ENCODE measurements around the gene PTPN6.

Gene PTPN6

DNA sequence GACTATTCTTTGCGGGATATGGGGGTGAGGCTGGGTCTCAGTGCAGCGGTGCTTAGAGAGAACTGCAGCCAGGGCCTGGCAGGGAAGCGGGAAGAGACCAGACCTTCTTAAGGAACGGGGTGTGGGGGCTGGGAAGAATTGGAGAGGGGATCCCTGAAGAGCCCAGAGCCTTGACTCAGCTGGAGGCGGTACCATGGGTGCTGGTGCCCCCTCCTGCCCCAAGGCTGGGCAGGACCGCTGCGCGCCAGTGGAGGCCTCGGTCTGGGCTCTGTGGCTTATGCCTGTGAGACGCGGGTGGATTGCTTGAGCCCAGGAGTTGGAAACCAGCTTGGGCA, 8.9 kb upstream of the PTPN6 start:
- DNase-seq = no peak

DNA sequence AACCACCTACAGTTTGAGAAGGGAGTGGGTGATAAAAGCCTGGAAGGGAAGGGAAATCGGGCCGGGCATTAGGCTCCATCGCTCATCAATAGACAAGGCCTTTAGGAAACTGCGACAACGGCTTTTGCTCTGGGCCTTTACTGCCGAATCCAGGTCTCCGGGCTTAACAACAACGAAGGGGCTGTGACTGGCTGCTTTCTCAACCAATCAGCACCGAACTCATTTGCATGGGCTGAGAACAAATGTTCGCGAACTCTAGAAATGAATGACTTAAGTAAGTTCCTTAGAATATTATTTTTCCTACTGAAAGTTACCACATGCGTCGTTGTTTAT, 7.8 kb upstream of the PTPN6 start:
- DNase-seq = peak; percentile 58 to 79

DNA sequence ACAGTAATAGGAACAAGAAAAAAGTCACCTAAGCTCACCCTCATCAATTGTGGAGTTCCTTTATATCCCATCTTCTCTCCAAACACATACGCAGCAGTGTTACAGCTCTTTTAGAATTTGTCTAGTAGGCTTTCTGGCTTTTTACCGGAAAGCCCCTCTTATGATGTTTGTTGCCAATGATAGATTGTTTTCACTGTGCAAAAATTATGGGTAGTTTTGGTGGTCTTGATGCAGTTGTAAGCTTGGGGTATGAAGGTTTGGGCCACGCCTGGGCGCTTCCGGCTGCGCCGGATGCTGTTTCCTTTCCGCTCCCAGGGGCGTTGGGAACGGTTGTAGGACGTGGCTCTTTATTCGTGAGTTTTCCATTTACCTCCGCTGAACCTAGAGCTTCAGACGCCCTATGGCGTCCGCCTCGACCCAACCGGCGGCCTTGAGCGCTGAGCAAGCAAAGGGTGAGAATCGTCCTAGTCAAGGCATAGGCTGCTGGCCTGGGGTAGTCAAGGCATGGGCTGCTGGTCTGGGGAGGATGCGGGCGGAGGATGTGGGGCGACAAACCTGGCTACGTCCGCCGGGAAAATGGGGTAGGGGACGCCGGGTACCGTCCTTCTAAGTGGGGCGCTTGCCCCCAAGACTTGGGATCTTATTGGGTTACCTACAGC, 7.3 kb upstream of the PTPN6 start, which contains the start of the genes C12orf57 and RNU7-1:
Gene C12orf57 (plus strand): TSS at position 301 of the 659 bp plus-strand sequence. CDS start 100 bp downstream, at position 401.
Gene RNU7-1 (plus strand): TSS at position 95 of the 659 bp plus-strand sequence.
- peak; percentile 61 to 67 for DNase-seq

DNA sequence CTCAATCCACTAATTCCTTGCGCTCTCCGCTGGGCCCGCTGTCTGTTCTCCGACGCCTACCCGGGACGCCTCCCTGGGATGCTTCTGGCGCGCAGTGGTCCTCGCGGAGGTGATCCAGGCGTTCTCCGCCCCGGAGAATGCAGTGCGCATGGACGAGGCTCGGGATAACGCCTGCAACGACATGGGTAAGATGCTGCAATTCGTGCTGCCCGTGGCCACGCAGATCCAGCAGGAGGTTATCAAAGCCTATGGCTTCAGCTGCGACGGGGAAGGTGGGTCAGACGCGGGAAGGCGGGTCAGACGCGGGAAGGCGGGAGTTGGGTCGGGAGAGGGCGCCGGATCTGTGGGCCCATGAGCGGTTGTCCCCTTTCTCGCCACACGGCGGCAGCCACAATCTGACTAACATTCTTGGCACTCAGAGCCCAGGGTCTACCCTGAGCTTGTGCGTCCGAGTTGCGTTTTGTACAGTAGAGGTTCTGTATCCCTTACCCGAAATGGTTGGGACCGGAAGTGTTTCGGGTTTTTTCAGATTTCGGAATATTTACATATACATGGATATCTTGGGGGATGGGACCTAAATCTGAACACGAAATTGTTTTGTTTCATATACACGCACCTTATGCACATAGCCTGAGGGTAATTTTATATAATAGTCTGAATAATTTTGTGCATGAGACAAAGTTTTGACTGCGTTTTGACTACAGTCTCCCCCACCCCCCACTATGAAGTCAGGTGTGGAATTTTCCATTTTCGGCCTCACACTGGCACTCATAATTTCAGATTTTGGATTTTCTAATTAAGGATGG, 6.6 kb upstream of the PTPN6 start:
- DNase-seq = peak; percentile 79 to 84

DNA sequence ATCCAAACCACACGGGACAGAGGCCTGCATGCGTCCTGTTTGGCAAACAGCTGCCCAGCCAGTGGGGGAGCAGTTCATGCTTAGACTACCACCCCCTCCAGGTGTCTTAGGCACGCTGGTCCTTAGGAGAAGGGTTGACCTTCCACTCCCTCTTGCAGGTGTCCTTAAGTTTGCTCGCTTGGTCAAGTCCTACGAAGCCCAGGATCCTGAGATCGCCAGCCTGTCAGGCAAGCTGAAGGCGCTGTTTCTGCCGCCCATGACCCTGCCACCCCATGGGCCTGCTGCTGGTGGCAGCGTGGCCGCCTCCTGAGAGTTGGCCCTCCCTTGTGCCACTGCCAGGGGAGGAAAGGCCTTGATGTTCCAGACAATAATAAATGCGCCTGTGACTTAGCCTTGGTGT, 5.5 kb upstream of the PTPN6 start:
- DNase-seq = no peak

DNA sequence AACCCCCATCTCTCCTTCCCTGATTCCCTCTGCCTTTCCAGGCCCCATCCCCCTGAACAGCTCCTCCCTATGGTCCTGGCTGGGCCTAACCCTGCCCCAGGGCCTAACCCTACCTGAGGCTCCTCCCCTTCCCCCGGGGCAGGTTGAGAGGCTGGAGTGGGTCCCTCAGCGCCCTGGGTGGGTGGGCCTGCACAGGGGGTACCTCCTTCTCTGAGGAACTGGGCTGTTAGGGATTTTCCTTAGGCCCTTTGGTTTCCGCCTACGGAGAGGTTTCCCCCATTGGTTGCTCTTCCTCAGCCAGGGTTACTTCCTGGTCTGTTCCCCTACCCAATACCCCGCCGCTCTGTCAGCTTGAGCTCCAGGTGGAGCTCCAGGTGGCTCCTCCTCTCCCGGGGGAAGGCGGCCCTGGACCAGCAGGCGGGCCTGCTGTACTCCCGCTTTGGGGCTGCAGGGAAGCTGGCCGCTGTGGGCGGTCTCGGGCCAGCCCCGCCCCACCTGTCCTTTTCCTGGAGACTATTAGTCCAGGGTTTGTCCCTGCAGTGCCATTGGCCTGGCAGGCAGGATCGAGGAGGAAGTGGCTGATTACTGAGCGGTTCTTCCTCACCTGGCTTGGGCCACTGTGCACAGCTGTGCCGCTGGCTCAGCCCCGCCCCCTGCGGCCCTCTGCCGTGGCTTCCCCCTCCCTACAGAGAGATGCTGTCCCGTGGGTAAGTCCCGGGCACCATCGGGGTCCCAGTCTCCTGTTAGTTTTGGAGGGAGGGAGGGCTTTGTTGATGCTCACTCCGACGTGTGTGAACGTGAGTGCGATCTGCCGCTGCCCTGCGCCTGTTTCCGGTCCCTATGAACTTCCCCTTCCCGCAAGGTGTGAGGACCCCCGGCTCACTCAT, 4.9 kb upstream of the PTPN6 start:
- peak; percentile 47 to 52 for DNase-seq

DNA sequence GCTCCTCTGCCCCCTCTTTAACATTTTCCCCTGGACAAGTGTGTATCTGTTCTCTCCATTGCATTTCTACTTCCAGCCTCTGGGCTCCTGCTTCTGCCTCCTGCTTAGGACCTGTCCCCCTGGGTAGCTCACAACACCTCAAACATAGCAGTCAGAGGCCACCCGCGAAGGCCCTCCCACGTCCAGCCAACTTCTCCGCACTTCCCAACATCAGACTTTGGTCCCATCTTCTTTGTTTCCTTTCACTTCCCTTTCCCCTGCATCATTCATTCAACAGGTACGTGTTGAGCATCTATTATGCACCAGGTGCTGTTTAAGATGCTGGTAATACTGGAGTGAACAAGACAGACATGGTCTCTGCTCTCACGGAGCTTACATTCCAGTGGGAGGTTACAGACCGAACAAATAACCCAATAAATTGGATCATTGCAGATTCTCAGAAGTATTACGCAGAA, 4.2 kb upstream of the PTPN6 start:
- DNase-seq = no peak

DNA sequence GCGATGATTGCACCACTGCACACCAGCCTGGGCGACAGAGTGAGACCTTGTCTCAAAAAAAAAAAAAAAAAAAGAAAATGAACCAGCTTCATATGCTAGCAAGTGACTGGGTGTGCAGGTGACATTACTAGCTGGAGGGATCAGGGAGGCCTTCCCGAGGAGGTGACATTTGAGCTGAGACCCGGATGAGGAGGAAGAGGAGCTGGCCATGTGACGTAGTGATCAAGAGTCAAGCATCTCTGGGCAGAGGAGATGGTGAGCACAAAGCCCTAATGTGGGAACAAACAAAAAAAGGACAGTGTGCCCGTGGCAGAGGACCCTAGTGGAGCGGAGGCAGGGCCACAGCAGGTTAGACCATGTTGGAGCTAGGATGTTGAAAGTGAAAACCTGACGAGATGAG, 3.5 kb upstream of the PTPN6 start:
- no peak for DNase-seq

DNA sequence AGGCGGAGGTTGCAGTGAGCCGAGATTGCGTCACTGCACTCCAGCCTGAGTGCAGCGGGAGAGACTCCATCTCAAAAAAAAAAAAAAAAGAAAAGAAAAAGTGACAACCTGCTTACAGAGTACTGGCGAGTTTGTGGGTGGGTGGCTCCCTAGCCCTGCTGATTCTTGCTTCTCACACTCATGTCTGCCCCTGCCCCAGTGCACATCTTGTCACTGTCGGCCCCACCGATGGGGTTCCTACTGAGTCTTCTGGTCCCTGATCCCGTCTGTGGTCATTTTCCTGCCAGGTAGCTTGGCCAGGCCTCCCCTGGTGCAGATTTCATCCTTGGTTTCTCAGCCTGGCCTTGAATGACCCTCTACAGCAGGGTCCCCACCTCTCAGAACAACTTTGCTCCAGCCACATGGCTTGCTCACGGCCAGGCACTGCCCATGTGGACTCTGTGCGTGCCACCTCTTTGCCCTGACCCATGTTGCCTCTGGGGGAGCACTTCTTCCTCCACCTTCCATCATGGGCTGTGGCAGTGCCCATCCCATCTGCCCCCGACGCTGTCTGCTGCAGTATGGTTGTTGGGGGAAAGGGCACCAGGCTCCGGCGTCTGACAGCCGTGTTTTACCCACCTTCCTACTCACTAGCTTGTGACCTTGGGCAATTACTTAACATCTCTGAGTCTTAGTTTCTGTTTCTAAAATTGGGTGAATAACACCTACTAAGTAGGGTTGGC, 2.1 kb upstream of the PTPN6 start:
- peak in 1 of 2 experiments; percentile 44 for DNase-seq

DNA sequence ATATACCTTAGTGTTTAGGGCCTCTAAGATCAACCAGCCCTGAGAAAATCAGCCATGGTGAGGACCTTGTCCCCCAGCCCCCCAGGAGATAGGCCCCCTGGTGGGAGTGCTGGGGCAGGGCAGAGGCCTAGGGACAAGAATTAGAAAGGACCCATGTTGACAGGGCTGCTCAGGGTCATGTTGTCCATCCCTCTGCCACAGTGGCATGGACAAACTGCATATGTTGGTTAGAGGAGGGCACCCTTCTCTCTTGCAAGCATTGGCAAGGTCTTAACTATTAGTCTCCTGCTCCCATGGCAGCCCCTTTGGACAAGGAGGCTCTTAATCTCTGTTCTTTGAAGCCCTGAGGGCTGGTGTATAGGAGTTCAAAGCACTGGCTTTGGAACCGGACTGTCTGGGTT, 755 bp upstream of the PTPN6 start:
- DNase-seq = no peak

DNA sequence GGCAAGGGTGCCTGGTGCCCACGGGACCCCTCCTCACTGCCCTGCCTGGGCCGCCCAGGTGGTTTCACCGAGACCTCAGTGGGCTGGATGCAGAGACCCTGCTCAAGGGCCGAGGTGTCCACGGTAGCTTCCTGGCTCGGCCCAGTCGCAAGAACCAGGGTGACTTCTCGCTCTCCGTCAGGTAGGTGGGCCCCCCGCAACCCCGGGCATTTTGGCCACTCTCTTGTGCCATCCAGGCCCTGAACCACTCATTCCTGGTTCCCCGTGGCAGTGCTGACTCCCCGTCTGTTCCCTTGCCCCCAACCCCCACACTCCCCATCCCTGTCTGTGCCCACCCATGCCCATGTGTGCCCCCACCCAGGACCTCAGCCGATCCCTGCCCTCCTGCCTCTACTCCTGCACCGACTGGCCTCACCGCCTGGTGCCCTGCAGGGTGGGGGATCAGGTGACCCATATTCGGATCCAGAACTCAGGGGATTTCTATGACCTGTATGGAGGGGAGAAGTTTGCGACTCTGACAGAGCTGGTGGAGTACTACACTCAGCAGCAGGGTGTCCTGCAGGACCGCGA, 480 bp downstream of the PTPN6 start:
- no peak for DNase-seq

DNA sequence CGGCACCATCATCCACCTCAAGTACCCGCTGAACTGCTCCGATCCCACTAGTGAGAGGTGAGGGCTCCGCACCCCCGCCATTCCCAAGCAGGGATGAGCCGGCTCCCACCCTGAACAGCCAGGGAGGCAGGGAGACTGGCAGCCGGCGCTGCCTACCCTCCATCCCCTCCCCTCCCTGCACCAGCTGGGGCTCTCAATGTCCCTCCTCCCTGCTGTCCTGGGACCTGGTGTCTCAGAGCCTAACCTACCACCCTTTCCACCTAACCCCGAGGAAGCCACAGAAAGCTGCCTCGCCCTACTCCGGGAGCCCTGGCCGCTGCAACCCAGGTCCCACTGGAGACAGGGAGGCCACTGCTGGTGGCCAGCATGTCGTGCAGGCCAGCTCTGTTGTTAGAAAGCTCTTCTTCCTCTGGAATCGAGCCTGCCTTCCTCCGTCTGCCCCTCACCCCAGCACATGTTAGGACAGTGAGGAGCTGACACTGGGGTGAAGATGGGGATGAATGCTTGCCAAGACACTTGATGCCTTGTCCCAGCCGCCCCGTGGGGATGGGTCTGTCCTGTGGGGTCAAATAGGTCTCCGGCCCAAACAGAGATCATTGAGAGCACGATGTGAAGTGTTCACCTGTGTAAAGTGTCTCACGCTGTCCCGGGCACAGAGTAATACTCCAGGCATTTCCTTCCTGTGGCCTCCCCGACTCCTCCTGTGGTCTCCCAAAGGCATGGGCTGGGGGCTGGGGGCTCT, 1.1 kb downstream of the PTPN6 start:
- no peak for DNase-seq

DNA sequence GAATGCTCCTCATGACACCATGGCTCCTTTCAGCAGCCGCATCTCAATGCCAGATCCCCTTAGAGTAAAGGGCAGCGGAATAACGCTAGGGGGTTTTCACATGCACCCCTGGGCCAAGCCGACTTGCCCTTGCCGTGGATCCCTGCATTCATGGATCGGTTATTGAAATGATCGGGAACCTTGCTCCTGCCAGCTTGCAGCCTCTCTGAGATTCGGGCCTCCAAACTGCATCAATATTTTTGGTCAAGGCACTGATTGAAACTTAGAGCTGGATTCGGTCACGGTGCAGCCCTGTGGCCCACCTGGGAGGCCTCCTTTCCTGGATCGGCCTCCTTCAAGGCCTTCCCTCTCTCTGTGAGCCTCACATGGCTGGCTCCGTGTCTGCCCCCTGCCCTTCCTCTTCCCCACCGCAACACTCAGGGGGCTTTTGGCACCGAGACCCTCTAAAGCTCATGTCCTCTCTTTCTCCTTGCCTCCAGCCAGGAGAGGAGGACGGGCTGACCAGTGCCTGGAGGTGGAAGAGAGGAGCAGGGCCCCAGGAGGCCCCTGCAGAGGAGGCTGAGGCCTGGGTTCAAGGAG, 1.8 kb downstream of the PTPN6 start:
- DNase-seq = no peak

DNA sequence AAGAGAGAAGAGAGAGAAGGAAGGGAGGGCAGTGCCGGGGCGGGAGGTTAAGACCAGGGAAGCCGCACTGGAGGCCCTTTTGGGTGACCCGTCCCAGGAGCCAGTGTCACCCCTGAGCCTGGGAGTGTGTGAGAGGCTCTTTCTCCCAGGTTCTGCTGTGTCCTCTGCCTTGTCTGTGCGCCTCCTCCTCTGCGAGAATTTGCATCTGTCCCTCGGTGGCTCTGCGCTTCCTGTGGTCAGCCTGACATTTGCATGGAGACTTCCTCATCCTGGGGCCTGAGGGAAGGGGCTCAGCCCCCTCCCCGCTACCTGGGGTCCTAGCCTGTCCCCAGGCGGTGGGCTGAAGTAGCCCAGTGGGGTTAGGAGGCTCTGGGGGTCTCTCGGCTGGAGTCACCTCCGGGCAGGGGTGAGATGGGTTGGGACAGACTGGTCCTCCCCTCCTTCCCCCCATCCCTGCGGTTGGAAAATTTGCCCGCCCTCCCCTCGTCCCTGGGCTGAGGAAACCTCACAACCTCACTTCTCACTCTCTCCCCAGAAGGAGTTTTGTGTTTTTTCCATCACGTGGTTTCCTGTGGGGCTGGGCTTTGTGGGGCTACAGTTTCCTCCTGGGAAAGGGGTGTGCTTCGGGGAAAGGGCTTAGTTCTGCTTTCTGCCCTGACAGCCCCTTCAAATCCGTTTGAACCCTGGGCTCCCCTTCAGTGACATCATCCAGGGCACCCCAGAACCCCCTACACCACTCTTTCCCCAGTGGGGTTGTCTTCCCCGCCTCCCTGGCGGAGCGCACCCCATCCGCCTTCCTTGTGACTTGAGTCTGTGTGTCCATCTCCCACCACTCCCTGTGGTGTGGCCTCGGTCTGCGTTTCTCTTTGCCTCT, 2.5 kb downstream of the PTPN6 start:
- DNase-seq = peak; percentile 68 to 92

DNA sequence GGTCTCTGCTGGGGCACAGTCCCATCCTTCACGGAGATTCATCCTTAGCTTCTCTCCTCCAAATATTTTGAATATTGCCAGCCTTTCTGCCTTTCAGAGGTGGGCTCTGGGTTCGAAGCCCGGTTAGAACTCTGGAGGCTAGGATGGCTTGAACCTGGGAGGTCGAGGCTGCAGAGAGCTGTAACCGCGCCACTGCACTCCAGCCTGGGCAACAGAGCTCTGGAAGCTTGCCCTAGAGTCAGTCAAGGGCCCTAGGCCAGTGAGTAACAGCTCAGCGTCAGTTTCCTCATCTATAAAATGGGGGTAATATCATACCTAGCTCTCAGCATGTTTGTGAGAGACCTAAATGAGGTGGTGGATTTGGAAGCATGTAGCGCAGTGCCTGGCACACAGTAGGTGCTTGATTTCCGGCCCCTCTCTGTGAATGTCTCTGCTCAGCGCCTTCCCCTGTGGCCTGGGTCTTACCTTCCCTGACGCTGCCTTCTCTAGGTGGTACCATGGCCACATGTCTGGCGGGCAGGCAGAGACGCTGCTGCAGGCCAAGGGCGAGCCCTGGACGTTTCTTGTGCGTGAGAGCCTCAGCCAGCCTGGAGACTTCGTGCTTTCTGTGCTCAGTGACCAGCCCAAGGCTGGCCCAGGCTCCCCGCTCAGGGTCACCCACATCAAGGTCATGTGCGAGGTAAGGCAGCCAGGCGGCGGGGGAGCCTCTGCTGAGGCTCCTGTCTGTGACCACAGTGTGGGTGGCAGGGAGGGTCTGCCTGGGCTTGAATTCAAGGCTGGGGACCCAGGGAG, 3.4 kb downstream of the PTPN6 start:
- no peak for DNase-seq

DNA sequence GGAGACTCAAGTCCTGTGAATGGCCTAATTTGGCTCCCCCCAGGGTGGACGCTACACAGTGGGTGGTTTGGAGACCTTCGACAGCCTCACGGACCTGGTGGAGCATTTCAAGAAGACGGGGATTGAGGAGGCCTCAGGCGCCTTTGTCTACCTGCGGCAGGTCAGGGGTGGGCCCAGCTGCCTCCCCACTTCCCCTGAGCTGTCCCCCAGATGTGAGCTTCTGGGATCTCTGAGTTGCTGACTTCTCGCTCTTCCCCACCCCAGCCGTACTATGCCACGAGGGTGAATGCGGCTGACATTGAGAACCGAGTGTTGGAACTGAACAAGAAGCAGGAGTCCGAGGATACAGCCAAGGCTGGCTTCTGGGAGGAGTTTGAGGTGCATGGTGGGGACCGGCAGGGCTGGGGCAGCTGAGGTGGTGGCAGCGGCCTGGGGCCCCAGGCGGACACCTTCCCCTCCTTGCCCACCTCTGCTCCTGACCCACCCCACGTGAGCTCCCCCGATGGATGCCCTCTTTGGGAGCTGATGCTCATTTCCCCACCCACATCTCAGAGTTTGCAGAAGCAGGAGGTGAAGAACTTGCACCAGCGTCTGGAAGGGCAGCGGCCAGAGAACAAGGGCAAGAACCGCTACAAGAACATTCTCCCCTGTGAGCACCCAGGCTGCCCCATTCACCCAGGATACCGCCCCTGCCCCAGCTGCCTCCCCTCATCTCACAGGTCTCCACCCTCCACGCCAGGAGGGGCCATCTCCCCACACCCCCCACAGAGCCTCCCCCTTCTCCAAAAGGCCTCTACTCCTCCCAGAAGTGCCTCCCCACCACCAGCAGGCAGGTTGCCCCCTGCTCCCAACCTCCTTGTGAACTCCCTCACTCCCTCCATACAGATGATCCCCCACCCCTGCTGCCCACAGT, 4.2 kb downstream of the PTPN6 start:
- no peak for DNase-seq

DNA sequence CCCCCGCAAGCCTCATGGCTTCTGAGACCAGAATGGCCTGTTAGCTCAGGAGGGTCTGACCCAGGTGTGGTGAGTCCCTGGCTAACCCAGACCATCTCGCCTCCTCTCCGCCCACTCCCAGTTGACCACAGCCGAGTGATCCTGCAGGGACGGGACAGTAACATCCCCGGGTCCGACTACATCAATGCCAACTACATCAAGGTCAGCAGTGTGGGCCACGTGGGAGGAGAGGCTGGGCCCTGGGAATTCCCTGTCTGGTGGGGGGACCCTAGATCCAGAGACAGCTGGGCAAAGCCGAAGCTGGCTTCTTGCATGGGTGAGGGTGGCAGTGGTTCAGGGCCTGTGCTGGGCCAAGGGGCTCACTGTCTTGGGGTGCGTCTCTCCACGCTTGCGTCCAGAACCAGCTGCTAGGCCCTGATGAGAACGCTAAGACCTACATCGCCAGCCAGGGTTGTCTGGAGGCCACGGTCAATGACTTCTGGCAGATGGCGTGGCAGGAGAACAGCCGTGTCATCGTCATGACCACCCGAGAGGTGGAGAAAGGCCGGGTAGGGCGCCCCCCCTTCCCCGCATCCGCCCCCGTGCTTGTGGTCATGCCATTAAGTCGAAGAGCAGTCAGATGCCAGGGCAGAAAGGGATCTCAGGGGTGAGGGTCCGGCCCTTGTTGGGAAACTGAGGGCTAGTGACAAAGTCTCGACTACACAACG, 5.0 kb downstream of the PTPN6 start:
- DNase-seq = peak in 1 of 2 experiments; percentile 30

Measured in stimulated activated CD4-positive, alpha-beta T cell treated with anti-CD3 and anti-CD28 coated beads, Interleukin-4, amount 100 ng/mL, for 4 hours (primary cell).